ENCODE data around the gene STAB2. TPM values are rescaled to one million over a fixed set of nuclear protein-coding genes. Genes with fewer than 3 reads are reported as not detected.

Gene STAB2
- total and polyA plus RNA-seq, 11 donors: 0.12 to 3.5 (median 0.37) TPM; not detected in 6

DNA sequence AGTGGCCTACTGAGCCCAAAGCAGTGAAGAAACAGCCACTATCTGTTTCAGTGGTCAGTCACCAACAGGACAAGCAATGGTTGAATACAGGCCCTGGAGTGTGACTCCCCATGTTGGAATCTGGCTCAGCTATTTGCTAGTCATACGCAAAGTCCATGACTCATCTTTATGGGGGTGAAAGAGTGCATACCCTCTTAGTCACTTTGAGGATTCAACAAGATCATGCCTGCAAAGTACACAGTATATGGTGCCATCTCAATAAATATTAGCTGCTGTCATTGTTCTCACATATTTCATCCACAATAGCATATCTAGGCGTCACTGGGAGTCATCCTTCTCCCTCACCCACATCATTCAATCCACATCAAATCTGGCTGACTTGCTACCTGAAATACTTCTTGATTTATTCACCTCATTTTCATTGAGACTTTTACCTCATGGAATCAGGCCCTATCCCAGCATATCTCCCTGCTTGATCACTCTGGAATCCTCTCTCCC lies 26.4 kb upstream of the STAB2 start:
- intact Hi-C loops (cut with DNase I): no loop called here
- TF ChIP-seq, protein P1, sequence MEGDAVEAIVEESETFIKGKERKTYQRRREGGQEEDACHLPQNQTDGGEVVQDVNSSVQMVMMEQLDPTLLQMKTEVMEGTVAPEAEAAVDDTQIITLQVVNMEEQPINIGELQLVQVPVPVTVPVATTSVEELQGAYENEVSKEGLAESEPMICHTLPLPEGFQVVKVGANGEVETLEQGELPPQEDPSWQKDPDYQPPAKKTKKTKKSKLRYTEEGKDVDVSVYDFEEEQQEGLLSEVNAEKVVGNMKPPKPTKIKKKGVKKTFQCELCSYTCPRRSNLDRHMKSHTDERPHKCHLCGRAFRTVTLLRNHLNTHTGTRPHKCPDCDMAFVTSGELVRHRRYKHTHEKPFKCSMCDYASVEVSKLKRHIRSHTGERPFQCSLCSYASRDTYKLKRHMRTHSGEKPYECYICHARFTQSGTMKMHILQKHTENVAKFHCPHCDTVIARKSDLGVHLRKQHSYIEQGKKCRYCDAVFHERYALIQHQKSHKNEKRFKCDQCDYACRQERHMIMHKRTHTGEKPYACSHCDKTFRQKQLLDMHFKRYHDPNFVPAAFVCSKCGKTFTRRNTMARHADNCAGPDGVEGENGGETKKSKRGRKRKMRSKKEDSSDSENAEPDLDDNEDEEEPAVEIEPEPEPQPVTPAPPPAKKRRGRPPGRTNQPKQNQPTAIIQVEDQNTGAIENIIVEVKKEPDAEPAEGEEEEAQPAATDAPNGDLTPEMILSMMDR (IDR thresholded peaks at IDR 0.05): no peak
- TF ChIP-seq POLR2A (IDR thresholded peaks at IDR 0.05): no peak
- no peak overlapping the region for H3K27ac ChIP-seq
- DNase-seq: no peak
- peaks cover 0 to 4% (median 0%) of the 10 kb centered on the region in 12 donors for H3K4me1 ChIP-seq
- H3K27me3 ChIP-seq: peaks cover 0 to 2% (median 0%) of the 10 kb centered on the region in 9 donors
- peaks cover 0 to 12% (median 1%) of the 10 kb centered on the region in 12 donors for H3K9me3 ChIP-seq
- 78 to 90% (median 79%) methylated on average over 2 of the region's 2 CpGs for WGBS, 4 donors
- no peak overlapping the region for H3K4me3 ChIP-seq
- H3K36me3 ChIP-seq: no peaks in the 10 kb centered on the region
- no peak for ATAC-seq

DNA sequence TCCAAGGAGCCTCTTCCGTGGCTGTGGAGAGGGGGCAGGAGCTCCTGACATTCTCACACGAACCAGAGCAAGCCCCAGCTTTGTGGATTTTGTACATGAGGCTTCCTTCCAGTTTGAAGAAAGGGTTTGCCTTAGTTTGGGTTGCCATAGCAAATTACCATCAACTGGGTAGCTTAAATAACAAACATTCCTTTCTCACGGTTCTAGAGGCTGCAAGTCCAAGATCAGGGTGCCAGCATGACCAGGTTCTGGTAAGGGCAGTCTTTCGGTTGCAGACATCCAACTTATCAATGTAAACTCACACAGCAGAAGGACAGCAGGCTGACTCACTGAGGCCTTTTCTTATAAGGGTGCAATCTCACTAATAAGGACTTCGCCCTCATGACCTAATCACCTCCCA lies 25.9 kb upstream of the STAB2 start:
- TF ChIP-seq, protein P1 (IDR thresholded peaks at IDR 0.05): no peak
- no peak for TF ChIP-seq POLR2A (IDR thresholded peaks at IDR 0.05)
- DNase-seq (no peak), ATAC-seq (no peak)
- Histone ChIP-seq H3K4me1 (peaks cover 0 to 4% (median 0%) of the 10 kb centered on the region in 12 donors), H3K9me3 (peaks cover 0 to 18% (median 7%) of the 10 kb centered on the region in 12 donors), H3K36me3 (no peaks in the 10 kb centered on the region), H3K4me3 (no peak overlapping the region), H3K27ac (no peak overlapping the region), H3K27me3 (no peaks in the 10 kb centered on the region)
- 60 to 83% (median 68%) methylated on average over 3 to 5 of the region's 5 CpGs for WGBS, 4 donors
- intact Hi-C loops (cut with DNase I): no loop called here

DNA sequence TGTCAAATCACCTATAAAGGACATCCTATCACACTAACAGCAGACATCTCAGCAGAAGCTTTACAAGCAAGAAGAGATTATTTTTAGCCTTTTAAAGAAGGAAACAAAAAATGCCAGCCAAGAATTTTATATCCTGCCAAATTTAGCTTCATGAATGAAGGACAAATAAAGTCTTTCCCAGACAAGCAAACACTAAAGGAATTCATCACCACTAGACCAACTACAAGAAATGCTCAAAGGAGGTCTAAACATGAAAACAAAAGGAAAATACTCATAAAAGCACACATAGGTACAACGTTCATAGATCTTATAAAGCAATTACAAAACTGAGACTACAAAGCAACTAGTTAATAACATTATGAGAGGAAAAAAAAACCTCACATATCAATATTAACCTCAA lies 20.7 kb upstream of the STAB2 start:
- intact Hi-C loops (cut with DNase I): no loop called here
- ATAC-seq (no peak), DNase-seq (no peak)
- Histone ChIP-seq H3K4me1 (no peaks in the 10 kb centered on the region), H3K27me3 (peaks cover 0 to 11% (median 0%) of the 10 kb centered on the region in 9 donors), H3K9me3 (peaks cover 0 to 27% (median 10%) of the 10 kb centered on the region in 12 donors), H3K27ac (no peak overlapping the region), H3K36me3 (no peaks in the 10 kb centered on the region), H3K4me3 (no peak overlapping the region)
- no peak for TF ChIP-seq POLR2A (IDR thresholded peaks at IDR 0.05)
- TF ChIP-seq, protein P1 (IDR thresholded peaks at IDR 0.05): no peak
- WGBS, 4 donors: 73 to 75% (median 75%) methylated on average over 1 of the region's 1 CpG

DNA sequence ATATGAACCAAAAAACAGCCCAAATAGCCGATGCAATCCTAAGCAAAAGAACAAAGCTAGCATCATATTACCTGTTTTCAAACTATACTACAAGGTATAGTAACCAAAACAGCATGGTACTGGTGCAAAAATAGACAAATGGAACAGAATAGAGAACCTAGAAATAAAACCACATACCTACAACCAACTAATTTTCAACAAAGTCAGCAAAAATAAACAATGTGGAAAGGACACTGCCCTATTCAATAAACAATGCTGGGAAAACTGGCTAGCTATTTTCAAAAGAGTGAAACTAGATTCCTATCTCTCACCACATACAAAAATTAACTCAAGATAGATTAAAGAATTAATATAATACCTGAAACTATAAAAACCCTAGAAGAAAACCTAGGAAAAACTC lies 17.8 kb upstream of the STAB2 start:
- Histone ChIP-seq H3K4me3 (no peak overlapping the region), H3K27me3 (peaks cover 0 to 12% (median 0%) of the 10 kb centered on the region in 9 donors)
- WGBS, 4 donors: 73 to 88% (median 85%) methylated on average over 1 of the region's 1 CpG

More for the DNA sequence above, 17.8 kb upstream of the STAB2 start:
- H3K36me3 ChIP-seq: no peaks in the 10 kb centered on the region
- TF ChIP-seq, protein P1 (IDR thresholded peaks at IDR 0.05): no peak
- TF ChIP-seq POLR2A (IDR thresholded peaks at IDR 0.05): no peak
- no peak for ATAC-seq
- no peaks in the 10 kb centered on the region for H3K4me1 ChIP-seq
- H3K27ac ChIP-seq: no peak overlapping the region
- no peak for DNase-seq
- intact Hi-C loops (cut with DNase I): no loop called here
- H3K9me3 ChIP-seq: peaks cover 0 to 26% (median 10%) of the 10 kb centered on the region in 12 donors

Measured in heart left ventricle (tissue), 16 donors.